Adipose tissue (tissue), 3 donors: ENCODE measurements around the gene TERB2. TPM values are rescaled to one million over a fixed set of nuclear protein-coding genes. Genes with fewer than 3 reads are reported as not detected.
"Not testable (repeated sequence)": the region's sequence is repeated elsewhere in the genome, so short reads cannot be mapped to it uniquely, and the experiment has no call there.

Source experiments
- H3K27ac ChIP-seq: one replicate; pipeline ENCODE4 v1.5.1; 2013; ENCODE audit warnings: low read depth, low read length
- WGBS, 3 donors: extraction: QIAGEN DNeasy Blood & Tissue Kit; methylation state at CpG; one replicate each; pipeline ENCODE4 v1.1.7; 2013; 5-methylcytosine and 5-hydroxymethylcytosine counted together
- polyA plus RNA-seq, 3 donors: library from polyadenylated mRNA; stranded (reverse); fragments of 200-250 nt; gene quantifications; one replicate each; pipeline ENCODE4 v1.2.3, GENCODE V29; 2013
- donor health status: healthy with polysubstance abuse.
- donor health status: Bipolar disorder and iron deficiency.
- donor health status: healthy.

TERB2 gene
- polyA plus RNA-seq, 3 donors: not detected

DNA sequence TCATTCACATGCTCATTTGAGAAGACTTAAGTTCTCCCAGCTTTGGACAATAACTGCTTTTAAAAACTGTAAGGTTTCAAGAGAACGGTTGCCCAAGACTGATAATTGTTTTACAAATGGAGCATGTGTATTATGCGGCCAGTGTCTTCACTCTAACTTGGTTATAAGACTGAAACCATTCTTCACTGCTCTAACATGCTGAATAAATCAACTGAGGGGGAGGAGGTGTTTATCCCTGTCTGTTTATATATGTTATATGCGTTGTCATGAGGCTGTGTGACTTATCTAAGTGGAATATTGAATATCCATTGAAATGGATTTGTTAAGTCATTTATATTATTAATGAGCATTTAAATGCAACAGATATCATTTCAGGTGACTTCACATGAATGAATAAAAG is 41.1 kb downstream of the TERB2 start:
- WGBS, 3 donors: 63 to 72% (median 71%) methylated on average over 3 of the region's 3 CpGs
- H3K27ac ChIP-seq: not testable (repeated sequence)

- H3K27ac ChIP-seq: no peak overlapping the region
- WGBS, 3 donors: 76 to 84% (median 83%) methylated on average over 2 of the region's 2 CpGs
Measured at GRCh38 chr15:44999105-44999504, 42.6 kb downstream of the TERB2 start.

DNA sequence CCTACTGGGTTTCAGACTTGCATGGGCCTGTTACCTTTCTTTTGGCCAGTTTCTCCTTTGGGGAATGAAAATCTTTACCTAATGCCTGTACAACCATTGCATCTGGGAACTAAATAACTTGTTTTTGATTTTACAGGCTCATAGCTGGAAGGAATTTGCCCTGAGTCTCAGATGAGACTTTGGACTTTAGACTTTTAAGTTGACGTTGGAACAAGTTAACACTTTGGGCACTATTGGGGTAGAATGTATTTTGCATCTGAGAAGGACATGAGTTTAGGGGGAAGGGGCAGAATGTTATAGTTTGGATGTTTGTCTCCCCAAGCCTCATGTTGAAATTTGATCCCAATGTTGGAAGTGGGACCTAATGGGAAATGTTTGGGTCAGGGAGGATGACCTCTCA is 44.7 kb downstream of the TERB2 start:
- WGBS, 3 donors: 20 to 88% (median 79%) methylated on average over 1 of the region's 1 CpG
- not testable (repeated sequence) for H3K27ac ChIP-seq

GRCh38 chr15:45003731-45004410 is 47.4 kb downstream of the TERB2 start:
- H3K27ac ChIP-seq: not testable (repeated sequence)
- WGBS, 3 donors: 62 to 76% (median 64%) methylated on average over 2 of the region's 2 CpGs

GRCh38 chr15:45004590-45005175 is 48.2 kb downstream of the TERB2 start:
- H3K27ac ChIP-seq: not testable (repeated sequence)
- 86 to 88% (median 88%) methylated on average over 5 of the region's 5 CpGs for WGBS, 3 donors

DNA sequence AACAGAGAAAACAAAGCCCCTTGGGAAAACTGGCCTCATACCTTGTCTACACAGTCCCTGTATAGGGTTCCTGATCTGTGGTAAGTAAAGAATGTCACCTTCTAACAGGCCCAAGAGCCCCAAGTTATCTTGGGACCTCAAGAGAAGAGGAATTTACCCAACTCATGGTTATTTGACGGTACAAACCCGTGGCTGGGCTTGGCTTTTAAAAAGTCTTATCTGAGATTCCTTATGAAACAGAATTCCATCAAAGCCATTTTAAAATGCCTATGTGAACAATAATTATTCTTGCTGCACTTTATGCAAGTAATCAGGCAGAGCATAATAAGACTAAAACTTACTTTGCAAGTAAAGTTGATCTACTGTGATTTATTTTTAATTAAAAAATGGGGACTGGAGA is 52.6 kb downstream of the TERB2 start:
- H3K27ac ChIP-seq: no peak overlapping the region
- 71 to 81% (median 81%) methylated on average over 2 of the region's 2 CpGs for WGBS, 3 donors

- 87 to 94% (median 93%) methylated on average over 1 of the region's 1 CpG for WGBS, 3 donors
- H3K27ac ChIP-seq: not testable (repeated sequence)
Measured at GRCh38 chr15:45015114-45015513, 58.6 kb downstream of the TERB2 start.

- not testable (repeated sequence) for H3K27ac ChIP-seq
- 75 to 88% (median 86%) methylated on average over 8 to 9 of the region's 9 CpGs for WGBS, 3 donors
Measured at GRCh38 chr15:45020222-45020900, 63.9 kb downstream of the TERB2 start.

DNA sequence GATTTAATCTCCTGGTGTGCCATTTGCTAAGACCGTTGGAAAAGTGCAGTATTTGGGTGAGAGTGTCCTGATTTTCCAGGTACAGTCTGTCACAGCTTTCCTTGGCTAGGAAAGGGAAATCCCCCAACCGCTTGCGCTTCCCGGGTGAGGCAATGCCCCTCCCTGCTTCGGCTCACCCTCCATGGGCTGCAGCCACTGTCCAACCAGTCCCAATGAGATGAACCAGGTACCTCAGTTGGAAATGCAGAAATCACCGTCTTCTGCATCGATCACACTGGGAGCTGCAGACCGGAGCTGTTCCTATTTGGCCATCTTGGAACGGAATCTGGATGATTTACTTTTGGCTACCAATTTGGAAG is 64.4 kb downstream of the TERB2 start:
- WGBS, 3 donors: 93 to 95% (median 93%) methylated on average over 9 of the region's 9 CpGs
- H3K27ac ChIP-seq: not testable (repeated sequence)

DNA sequence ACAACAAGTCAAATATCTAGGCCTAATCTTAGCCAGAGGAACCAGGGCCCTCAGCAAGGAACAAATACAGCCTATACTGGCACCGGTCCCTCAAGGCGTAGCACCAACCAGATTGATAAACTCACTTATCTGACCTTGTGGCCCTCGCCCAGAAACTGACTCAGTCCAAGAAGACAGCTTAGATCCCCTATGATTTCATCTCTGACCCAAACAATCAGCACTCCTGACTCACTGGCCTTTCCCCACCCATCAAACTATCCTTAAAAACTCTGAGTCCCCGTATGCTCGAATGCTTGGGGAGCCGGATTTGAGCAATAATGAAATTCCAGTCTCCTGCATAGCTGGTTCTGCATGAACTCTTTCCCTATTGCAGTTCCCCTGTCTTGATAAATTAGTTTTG is 64.9 kb downstream of the TERB2 start:
- WGBS, 3 donors: 49 to 94% (median 91%) methylated on average over 6 of the region's 6 CpGs
- no peak overlapping the region for H3K27ac ChIP-seq

GRCh38 chr15:45022871-45023658 is 66.6 kb downstream of the TERB2 start, which contains the start of gene SORD:
SORD (plus strand) TSS chr15:45023195; CDS start chr15:45023284, 89 bp downstream.
- WGBS, 3 donors: 1 to 2% (median 1%) methylated on average over 47 to 48 of the region's 48 CpGs
- no peak within 1 kb of the TSS for H3K27ac ChIP-seq

DNA sequence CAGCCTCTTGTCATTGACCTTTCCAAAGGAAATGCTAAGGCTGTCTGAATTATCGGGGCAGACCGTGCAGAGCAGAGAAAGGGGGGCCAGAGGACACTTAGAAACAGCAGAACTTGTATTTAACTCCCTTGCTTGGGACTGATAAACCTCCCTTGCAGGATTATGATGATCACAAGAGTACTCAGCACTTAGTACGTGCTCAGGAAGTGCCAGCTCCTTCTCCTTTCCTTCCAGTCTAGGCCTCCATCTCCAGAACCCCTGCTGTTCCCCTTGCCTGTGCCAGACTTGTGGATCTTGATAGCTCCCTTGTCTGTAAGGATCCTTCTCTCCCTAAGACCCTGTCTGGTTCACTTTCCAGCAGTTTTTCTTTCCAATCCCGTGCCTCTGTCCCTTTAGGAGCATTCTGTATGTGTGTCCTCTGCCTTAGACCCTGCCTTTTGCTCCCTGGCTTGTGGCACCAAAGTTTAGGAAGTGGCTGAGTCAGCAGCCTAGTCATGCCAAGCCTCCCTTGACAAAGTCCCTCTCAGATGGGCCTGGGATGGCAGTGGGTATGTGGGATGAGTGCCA is 67.3 kb downstream of the TERB2 start:
- H3K27ac ChIP-seq: no peak overlapping the region
- 16 to 23% (median 21%) methylated on average over 4 of the region's 4 CpGs for WGBS, 3 donors

DNA sequence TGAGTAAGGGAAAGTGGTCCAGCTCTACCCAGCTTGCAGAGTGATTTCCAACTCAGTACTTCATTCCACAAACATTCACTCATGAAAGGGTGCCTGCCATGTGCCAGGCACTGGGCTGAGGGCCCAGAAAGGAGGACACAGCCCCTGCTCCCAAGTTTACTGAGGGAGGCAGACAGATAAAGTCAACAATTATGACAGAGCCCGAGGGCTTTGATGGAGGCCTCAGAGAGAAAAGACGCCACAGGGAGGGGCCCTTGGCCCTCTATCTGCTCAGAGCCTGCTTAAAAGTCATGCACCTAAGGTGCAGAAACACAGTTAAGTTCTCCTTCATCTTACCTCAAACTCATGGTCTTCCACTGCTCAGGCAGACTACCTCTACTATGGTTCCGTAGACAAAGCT is 68.2 kb downstream of the TERB2 start:
- H3K27ac ChIP-seq: not testable (repeated sequence)
- WGBS, 3 donors: 65 to 95% (median 84%) methylated on average over 3 of the region's 3 CpGs

DNA sequence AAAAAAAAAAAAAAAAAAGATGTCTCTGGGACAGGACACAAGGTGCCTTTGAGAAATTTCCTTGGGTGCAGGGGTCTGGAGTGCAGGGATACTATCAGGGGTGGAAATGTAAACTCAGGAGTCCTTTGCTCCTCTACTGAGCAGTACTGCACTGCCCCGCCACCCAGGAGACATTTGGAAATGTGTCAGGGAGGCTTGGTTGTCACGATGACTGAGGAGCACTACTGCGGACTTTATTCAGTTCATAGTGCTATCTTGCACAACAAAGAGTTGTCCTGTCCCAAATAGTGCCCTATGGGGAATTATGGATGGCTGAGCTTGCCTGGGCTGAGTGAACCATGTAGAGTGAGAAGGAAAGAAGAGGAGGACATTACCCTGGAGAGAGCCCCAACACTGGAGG is 69.1 kb downstream of the TERB2 start:
- 84 to 93% (median 92%) methylated on average over 3 of the region's 3 CpGs for WGBS, 3 donors

GRCh38 chr15:45026651-45027190 is 70.2 kb downstream of the TERB2 start:
- WGBS, 3 donors: 70 to 86% (median 83%) methylated on average over 5 of the region's 5 CpGs
- H3K27ac ChIP-seq: no peak overlapping the region

More for the DNA sequence above, 69.1 kb downstream of the TERB2 start:
- H3K27ac ChIP-seq: not testable (repeated sequence)

DNA sequence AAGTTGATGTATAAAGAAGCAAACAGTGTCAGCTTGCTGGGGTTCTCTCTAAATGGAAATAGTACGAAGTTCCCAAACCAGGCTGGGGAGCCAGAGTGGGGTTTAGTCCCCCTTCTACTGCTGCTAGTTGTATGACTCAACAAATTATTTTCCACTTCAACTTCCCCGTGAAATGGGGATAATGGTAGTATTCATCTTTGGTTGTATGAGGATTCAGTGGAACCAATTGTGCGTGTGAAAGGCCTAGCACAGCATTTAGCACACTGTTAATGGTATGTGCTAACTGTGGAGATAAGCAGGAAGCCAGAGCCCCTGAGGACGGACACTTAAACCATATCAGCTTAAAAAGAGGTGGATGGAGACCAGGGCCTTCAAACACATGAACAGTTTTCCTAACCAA is 70.7 kb downstream of the TERB2 start:
- 85 to 90% (median 88%) methylated on average over 4 of the region's 4 CpGs for WGBS, 3 donors
- no peak overlapping the region for H3K27ac ChIP-seq
